Non-pigmented ciliary epithelial cell (primary cell): ENCODE measurements around the gene TMEM87B.
A peak's percentile ranks its signal among the peaks of the same experiment; 100 is the strongest.
"Not testable (repeated sequence)": the region's sequence is repeated elsewhere in the genome, so short reads cannot be mapped to it uniquely, and the experiment has no call there.

ENCODE experiments used
- DNase-seq: peaks from one replicate; pipeline ENCODE4 v3.0.0-alpha.2; 2010; ENCODE audit warnings: low read depth

TMEM87B gene

GRCh38 chr2:112033600-112033999, 21.5 kb upstream of the TMEM87B start:
- no peak for DNase-seq

GRCh38 chr2:112034924-112035323, 20.1 kb upstream of the TMEM87B start:
- DNase-seq: no peak

- no peak for DNase-seq
Measured at GRCh38 chr2:112035786-112036185, 19.3 kb upstream of the TMEM87B start.

DNA sequence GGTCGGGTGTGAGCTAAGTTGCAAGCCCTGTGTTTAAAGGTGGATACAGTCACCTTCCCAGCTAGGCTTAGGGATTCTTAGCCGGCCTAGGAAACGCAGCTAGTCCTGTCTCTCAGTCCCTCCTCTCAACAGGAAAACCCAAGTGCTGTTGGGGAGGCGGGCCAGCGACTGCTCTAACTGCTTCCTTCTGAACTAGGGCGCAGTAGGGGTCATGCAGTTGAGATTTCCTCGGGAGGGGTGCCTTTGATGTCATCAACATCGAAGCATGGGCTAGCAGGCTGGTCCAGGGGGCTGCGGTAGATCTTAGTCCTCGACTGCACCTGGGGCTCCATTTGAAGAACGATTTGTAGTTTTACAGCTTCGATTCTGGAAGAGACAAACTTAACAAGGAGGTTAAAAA, 15.5 kb upstream of the TMEM87B start:
- DNase-seq: not testable (repeated sequence)

GRCh38 chr2:112040066-112040465, 15.0 kb upstream of the TMEM87B start:
- DNase-seq: not testable (repeated sequence)

DNA sequence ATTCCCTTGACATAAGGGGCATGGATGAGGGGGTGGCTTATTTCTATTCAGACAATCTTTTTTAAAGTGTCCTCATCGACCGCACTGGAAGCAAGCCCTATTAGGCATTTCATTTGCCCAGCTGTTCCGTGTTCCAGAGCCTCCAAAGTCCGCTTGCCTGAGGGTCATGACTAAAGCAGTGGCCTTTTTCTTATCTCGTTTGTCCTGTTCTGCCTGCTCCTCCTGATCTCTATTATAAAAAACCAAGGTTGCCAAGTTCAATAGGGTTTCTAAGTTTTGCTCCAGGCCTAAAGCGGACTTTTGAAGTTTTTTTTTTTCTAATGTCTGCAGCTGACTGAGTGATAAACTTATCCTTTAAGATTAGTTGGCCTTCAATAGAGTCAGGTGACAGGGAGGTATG, 13.6 kb upstream of the TMEM87B start:
- DNase-seq: not testable (repeated sequence)

DNA sequence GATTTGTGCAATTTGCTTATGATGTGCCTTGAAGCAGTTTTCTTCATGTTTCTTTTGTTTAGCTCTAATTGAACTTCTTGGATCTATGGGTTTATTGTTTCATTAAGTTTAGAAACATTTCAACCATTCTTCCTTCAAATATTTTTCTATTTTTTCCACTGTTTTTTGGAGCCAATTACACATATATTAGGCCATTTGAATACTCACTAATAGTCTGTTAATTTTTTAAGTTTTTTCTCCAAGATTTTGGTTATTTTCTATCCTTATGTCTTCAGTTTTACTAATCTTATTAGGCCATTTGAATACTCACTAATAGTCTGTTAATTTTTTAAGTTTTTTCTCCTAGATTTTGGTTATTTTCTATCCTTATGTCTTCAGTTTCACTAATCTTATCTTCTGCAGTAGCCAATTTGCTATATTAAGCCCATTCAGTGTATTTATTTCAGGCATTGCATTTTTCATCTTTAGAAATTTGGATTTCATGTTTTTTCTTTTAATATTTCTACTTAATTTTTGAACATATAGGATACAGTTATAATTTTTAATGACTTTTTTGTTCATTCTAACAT, 9.5 kb upstream of the TMEM87B start:
- no peak for DNase-seq

- DNase-seq: no peak
Measured at GRCh38 chr2:112046231-112046630, 8.8 kb upstream of the TMEM87B start.

DNA sequence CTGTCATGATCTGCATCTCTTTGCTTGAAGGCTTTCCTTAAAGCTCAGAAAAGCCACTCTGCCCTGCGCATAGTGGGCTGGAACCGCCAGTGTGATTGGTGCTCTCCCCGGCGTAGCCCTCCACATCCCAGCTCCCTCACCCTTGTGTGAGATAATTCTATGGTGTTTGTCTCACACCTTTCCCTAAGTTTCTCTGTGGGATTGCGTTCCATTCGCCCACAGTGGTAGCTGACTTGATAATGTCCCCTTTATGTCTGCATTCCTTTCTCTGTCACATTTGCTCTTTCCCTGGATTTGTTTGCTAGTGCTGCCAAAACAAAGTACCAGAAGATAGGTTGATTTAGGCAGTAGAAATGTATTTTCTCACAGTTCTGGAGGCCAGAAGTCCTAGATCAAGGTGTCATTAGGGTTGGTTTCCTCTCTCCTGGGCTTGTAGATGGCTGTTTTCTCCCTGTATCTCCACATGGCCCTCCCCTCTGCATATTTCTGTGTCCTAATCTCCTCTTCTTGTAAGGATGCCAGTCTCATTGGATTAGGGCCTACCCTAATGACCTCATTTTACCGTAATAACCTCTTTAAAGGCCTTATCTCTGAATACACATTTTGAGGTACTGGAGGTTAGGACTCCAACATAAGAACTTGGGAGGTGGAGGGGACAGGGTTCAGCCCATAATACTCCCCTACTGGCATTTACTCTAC, 7.4 kb upstream of the TMEM87B start:
- no peak for DNase-seq

GRCh38 chr2:112048236-112048592, 6.9 kb upstream of the TMEM87B start:
- no peak for DNase-seq

GRCh38 chr2:112048887-112049286, 6.2 kb upstream of the TMEM87B start:
- DNase-seq: no peak

DNA sequence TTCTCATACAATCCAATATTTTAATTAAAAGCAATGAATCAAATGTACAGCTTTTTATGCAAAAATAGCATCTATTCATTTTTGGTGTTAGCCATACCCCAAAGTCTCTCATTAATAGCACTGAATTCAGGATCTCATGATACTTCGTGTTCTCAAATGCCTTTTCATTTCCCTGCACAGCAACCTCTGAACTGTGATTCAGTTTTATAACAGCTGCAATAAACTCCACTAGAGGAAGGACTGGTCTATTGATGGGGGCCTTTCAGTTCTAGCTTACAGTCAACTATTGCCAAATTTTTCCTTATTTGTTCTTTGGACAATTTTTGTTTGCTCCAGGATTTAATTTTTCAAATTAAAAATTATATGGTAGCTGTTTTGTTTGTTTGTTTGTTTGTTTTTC, 4.8 kb upstream of the TMEM87B start:
- no peak for DNase-seq

GRCh38 chr2:112053917-112054846, 887 bp upstream of the TMEM87B start:
- DNase-seq: peak; percentile 72

DNA sequence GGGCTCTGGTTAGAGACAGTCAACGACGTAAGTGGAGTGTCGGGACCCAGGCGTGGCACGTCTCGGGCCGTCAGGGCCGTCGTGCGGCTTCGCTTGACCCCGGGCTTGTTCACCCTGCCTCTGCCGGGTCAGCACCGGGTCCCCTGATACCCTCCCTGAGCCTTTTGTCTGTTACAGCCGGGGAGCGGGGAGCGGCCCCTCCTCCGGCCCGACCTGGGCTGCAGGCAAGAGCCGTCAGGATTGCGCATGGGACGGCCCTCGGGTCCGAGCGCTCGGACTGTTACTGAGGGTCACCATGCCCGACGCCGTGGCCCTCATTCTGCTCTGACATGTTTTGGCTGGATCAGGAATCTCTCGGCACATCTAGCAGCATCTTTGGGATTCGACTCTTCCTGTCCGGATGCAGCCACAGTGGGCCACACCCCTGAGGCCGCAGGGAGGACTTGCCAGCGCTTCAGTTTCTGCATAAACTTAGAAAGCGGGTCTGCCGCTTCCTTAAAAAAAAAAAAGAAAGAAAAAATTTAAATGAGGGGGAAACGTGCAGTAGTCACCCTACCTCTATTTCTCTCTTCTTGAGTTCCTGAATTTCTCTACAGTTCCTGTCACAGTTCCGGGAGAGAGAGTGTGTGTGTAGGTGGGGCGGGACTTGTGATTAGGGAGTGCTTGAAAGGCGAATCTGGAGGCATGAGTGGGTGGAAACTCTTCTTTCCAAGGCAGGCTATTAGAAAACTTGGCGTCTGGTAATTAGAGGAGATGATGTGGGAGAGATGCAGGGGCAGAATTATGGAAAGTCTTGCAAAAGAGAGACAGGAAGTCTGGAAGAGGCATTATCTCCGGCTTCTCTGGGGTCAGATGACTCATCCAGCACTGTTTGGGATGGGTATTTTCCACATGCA, 909 bp downstream of the TMEM87B start:
- peak; percentile 79 for DNase-seq

- DNase-seq: no peak
Measured at GRCh38 chr2:112056626-112056987, 1.5 kb downstream of the TMEM87B start.

DNA sequence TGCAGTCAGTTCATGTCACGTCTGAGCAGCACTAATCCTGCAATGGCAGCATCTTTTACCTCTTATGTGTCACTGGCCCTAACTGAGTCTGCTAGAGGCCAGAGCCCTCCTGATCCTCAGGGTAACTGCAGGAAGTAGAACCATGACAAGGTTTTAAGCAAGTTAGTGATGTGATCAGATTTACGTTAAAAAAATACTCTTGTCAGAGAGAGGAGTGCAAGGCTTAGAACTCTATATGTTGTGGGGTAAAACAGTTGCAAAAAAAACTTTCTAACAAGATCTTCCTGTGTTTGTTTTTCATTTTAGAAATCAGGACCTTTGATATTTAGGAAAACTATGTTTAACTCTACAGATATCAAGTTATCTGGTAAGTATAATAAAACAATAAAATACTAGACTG, 4.6 kb downstream of the TMEM87B start:
- DNase-seq: no peak

DNA sequence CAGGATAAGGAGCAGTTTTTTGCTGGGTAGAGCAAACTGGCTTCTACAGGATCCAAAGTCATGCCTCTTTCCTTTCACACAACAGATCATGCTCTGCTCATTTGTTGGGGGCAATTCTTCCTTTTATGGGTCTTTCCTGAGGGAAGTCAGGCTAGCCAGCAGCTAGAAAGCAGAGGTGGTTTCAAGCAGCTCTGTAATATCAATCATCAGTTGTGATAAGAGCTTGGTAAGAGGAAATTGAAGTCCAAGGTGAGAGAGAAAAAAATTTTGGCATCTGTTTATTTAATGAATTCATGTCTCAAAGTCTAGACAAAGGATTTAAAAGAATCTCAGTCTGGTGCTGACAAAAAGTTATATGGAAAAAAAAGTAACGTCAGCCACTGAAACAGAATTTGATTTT, 6.2 kb downstream of the TMEM87B start:
- DNase-seq: no peak

DNA sequence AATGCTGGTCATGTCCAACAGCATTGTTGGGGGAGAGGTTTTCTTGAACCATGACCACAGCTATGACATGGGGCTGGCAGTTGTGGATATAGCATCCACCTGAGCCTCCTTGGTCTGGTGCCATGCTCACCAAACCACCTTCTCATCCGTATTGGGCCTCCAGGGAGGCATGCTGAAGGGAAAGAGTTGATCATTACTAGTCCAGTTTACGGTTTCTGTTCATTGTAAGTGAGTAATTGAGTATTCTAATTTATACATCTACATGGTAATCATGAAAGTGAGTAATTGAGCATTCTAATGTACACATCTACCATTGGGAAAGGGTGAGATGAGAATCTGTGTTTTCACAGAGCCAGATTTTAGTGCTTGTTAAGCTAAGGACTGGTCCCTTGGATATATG, 6.8 kb downstream of the TMEM87B start:
- no peak for DNase-seq

GRCh38 chr2:112062894-112063293, 7.8 kb downstream of the TMEM87B start:
- DNase-seq: no peak

GRCh38 chr2:112065486-112065885, 10.4 kb downstream of the TMEM87B start:
- DNase-seq: no peak

- DNase-seq: peak; percentile 57
Measured at GRCh38 chr2:112065966-112066365, 10.9 kb downstream of the TMEM87B start.

- DNase-seq: not testable (repeated sequence)
Measured at GRCh38 chr2:112069794-112070193, 14.7 kb downstream of the TMEM87B start.
